SU-DHL-6 (cell line): ENCODE data around the gene WDR35.

Experiments used
- H2AFZ ChIP-seq: fragments of 200-600 bp; sonication (generic); 2 replicates; pipeline ENCODE4 v1.6.1; 2014; ENCODE audit warnings: low read depth, mild to moderate bottlenecking, moderate library complexity, mixed read lengths, antibody characterized with exemption, low read length; ENCODE audit not compliant: severe bottlenecking
- H3F3A ChIP-seq: fragments of 200-600 bp; shearing (Covaris generic); 2 replicates; pipeline ENCODE4 v1.6.0; 2016; ENCODE audit warnings: antibody characterized with exemption, mild to moderate bottlenecking; ENCODE audit not compliant: insufficient read depth
- H3K27ac ChIP-seq: fragments of 200-600 bp; sonication (generic); 2 replicates; pipeline ENCODE4 v1.5.1; 2016; ENCODE audit warnings: low read depth, mild to moderate bottlenecking, low read length, moderate library complexity, mixed read lengths
- H3K27me3 ChIP-seq: fragments of 200-600 bp; sonication (generic), shearing (Covaris generic); 2 replicates; pipeline ENCODE4 v1.6.0; 2014; ENCODE audit warnings: mild to moderate bottlenecking, low read length
- H3K36me3 ChIP-seq: fragments of 200-600 bp; sonication (generic); 2 replicates; pipeline ENCODE4 v1.6.1; 2014; ENCODE audit warnings: mild to moderate bottlenecking, low read length, mixed read lengths
- H3K4me2 ChIP-seq: fragments of 300-600, 200-600 bp; shearing (Covaris generic), sonication (generic); 2 replicates; pipeline ENCODE4 v1.6.0; 2014; ENCODE audit warnings: low read length, low read depth, mild to moderate bottlenecking; ENCODE audit not compliant: poor library complexity, severe bottlenecking
- H3K4me3 ChIP-seq: fragments of 200-600 bp; sonication (generic); 2 replicates; pipeline ENCODE4 v1.5.1; 2014; ENCODE audit warnings: antibody characterized with exemption, low read length, mild to moderate bottlenecking, mixed read lengths; ENCODE audit not compliant: insufficient read depth, poor library complexity, severe bottlenecking
- H3K79me2 ChIP-seq: fragments of 200-600 bp; sonication (generic); 2 replicates; pipeline ENCODE4 v1.6.1; 2014; ENCODE audit warnings: mild to moderate bottlenecking, low read length, moderate library complexity; ENCODE audit not compliant: insufficient read depth
- H3K9ac ChIP-seq: fragments of 200-600 bp; sonication (generic); 2 replicates; pipeline ENCODE4 v1.7.0; 2014; ENCODE audit warnings: mild to moderate bottlenecking, low read length
- H3K9me2 ChIP-seq: fragments of 200-600 bp; sonication (generic); replicated peaks from 2 replicates; pipeline ENCODE4 v1.6.1; 2014; ENCODE audit warnings: low read length; ENCODE audit not compliant: insufficient read depth
- H3K9me3 ChIP-seq: fragments of 200-600 bp; sonication (generic); 2 replicates; pipeline ENCODE4 v1.6.1; 2014; ENCODE audit warnings: low read length, mixed read lengths; ENCODE audit not compliant: insufficient read depth
- H4K20me1 ChIP-seq: fragments of 200-600 bp; sonication (generic); 2 replicates; pipeline ENCODE4 v1.6.1; 2014; ENCODE audit warnings: low read depth, mild to moderate bottlenecking, antibody characterized with exemption, low read length, moderate library complexity, mixed read lengths
- EZH2phosphoT487 ChIP-seq: fragments of 200-600 bp; sonication (generic), shearing (Covaris generic); conservative IDR thresholded peaks from 2 replicates; pipeline ENCODE4 v1.6.1; 2018; ENCODE audit warnings: mild to moderate bottlenecking, antibody characterized with exemption, low read length, moderate library complexity, mixed read lengths
- TF ChIP-seq, protein P1 (sequence below): fragments of 200-600 bp; sonication (generic); IDR thresholded peaks from one replicate; pipeline ENCODE4 v1.5.1; 2017; ENCODE audit warnings: antibody characterized with exemption, mild to moderate bottlenecking, low read length, moderate library complexity; ENCODE audit not compliant: insufficient read depth, poor library complexity, severe bottlenecking

WDR35 gene

DNA sequence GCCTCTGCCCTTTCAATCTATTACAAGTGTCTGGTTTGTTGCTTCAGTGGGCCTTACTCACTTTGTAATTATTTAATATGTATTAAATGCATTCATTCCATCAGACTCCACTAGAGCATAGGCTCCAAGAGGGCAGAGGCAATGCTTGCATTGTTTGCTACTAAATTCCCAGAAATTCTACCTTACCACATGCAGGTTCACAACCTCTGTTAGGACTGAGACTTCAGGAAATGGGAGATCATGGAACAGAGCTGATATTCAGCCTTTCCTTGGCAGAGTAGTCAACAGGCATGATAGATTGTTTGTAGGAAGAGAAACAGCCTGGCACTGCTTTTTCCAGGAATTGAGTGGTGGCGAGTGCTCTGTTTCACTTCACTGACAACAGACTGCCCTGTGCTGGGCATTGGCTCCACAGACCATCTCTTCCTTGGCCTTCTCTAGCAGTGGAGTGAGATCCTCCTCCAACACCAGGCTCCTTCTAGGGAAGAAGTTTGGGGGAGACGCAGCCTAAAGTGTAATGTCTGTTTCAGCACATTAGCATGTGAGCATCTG is 28.8 kb upstream of the WDR35 start:
- TF ChIP-seq EZH2phosphoT487, result no peak
- TF ChIP-seq, protein P1, sequence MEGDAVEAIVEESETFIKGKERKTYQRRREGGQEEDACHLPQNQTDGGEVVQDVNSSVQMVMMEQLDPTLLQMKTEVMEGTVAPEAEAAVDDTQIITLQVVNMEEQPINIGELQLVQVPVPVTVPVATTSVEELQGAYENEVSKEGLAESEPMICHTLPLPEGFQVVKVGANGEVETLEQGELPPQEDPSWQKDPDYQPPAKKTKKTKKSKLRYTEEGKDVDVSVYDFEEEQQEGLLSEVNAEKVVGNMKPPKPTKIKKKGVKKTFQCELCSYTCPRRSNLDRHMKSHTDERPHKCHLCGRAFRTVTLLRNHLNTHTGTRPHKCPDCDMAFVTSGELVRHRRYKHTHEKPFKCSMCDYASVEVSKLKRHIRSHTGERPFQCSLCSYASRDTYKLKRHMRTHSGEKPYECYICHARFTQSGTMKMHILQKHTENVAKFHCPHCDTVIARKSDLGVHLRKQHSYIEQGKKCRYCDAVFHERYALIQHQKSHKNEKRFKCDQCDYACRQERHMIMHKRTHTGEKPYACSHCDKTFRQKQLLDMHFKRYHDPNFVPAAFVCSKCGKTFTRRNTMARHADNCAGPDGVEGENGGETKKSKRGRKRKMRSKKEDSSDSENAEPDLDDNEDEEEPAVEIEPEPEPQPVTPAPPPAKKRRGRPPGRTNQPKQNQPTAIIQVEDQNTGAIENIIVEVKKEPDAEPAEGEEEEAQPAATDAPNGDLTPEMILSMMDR, result no peak
- no peak overlapping the region for H3K4me2 ChIP-seq

DNA sequence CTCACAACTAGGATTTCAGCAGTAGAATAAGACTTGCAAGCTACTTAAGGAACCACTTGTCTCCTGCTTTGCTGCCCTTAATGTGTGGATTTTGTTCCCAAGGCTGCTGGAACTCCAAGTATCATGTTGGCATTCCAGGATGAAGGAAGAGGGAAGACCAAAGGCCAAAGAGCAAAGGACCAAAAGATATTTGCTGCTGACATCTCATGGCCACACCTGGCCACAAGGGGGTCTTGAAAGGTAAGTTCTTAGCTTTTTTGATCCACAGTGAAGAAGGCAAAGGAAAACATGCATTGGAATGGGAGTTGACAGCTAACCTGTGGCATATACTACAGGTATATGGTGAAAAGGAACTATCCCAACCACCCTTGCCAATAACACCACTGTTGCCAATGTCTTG is 26.4 kb upstream of the WDR35 start:
- TF ChIP-seq EZH2phosphoT487, result no peak
- TF ChIP-seq, protein P1, result no peak
- Histone ChIP-seq H4K20me1 (no peaks in the 10 kb centered on the region), H3K9me2 (no peaks in the 10 kb centered on the region), H3K27me3 (no peaks in the 10 kb centered on the region), H3K27ac (no peak overlapping the region), H3K36me3 (no peaks in the 10 kb centered on the region), H3K4me3 (no peak overlapping the region), H3K79me2 (no peaks in the 10 kb centered on the region), H3K9me3 (peaks cover 4% of the 10 kb centered on the region; the same call in 1 of the 2 replicates), H3K4me2 (no peak overlapping the region), H3F3A (no peaks in the 10 kb centered on the region), H3K9ac (no peak overlapping the region), H2AFZ (no peak overlapping the region)

More for the DNA sequence above, 28.8 kb upstream of the WDR35 start:
- Histone ChIP-seq H3K79me2 (no peaks in the 10 kb centered on the region), H3K27me3 (no peaks in the 10 kb centered on the region), H3K36me3 (no peaks in the 10 kb centered on the region), H3K4me3 (no peak overlapping the region), H3F3A (no peaks in the 10 kb centered on the region), H2AFZ (no peak overlapping the region), H3K9ac (no peak overlapping the region), H3K27ac (no peak overlapping the region), H3K9me2 (no peaks in the 10 kb centered on the region), H4K20me1 (no peaks in the 10 kb centered on the region), H3K9me3 (peaks cover 4% of the 10 kb centered on the region; the same call in 1 of the 2 replicates)

- Histone ChIP-seq H3K9me2 (no peaks in the 10 kb centered on the region), H4K20me1 (no peaks in the 10 kb centered on the region), H3K4me3 (no peak overlapping the region), H3K36me3 (no peaks in the 10 kb centered on the region), H2AFZ (no peak overlapping the region), H3K9ac (no peak overlapping the region), H3K4me2 (no peak overlapping the region), H3F3A (no peaks in the 10 kb centered on the region), H3K27ac (no peak overlapping the region), H3K9me3 (no peaks in the 10 kb centered on the region), H3K27me3 (no peaks in the 10 kb centered on the region), H3K79me2 (no peaks in the 10 kb centered on the region)
- TF ChIP-seq EZH2phosphoT487, result no peak
- TF ChIP-seq, protein P1, result peak; percentile 35
Observed at GRCh38 chr2:20015482-20016083, 25.7 kb upstream of the WDR35 start.
